COR-L47 (cell line): ENCODE data around the gene TBCC.
A peak's percentile ranks its signal among the peaks of the same experiment; 100 is the strongest.

Source experiments
- DNase-seq: peaks from one replicate; lab custom pipeline; 2025; lab: John Stamatoyannopoulos, UW

Gene TBCC

DNA sequence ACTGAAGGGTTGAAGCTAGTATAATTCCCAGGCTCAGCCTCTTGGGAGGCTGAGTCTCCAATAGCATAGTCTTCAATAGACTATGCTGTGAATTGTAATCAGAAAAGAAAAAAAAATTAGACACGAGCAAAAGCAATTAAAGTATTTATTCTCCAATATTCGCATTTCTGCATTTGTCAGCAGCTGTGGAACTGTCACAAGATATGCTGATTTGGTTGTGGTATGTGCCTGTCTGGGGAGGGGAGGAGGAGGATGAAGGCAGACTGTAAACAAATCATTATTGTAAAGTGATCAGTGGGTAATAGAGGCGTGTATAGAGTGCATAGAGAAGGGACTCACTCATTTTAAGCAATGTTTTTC, 25.8 kb upstream of the TBCC start:
- DNase-seq: no peak

- DNase-seq: no peak
These were observed 23.9 kb upstream of the TBCC start for GRCh38 chr6:42769836-42770235.

- no peak for DNase-seq
These were observed 23.1 kb upstream of the TBCC start for GRCh38 chr6:42769051-42769450.

GRCh38 chr6:42766163-42766670, 20.3 kb upstream of the TBCC start:
- no peak for DNase-seq

GRCh38 chr6:42764911-42765648, 19.2 kb upstream of the TBCC start:
- no peak for DNase-seq

DNA sequence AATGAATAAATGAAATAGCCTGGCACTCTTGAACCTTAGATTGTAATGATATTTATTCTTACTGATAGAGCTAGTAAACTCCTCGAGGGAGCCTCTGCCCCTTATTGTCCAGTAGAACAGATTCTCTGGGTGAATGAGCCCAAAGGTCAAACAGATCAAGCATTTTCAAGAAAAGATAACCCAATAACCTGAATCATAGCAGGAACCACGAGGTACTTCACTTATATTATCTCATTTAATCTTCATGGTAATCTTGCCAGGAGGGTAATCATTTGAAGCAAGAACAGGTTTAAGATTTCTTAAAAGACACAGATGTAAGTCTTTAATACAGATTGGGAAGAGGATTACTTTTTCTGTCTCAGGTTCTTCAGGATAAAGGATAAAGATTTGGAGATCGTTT, 17.0 kb upstream of the TBCC start:
- DNase-seq: no peak

DNA sequence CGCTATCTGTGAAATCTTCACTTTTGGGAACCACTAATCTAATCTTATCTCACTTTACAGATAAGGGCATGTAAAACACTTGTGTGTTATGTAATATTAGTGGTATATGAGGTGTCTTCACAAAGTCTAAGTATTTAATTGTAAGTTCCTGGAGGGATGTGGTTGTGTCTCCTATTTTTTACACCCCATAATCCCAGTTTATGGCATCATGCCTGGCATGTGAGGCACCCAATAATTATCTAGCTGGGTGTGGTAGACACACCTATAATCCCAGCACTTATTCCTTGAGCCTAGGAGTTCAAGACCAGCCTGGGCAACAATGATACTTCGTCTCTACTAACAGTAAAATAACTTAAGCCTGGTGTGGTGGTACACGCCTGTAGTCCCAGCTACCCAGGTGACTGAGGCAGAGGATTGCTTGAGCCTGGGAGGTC, 16.5 kb upstream of the TBCC start:
- DNase-seq: no peak

GRCh38 chr6:42761287-42762067, 15.6 kb upstream of the TBCC start:
- DNase-seq: no peak

GRCh38 chr6:42758756-42759430, 13.0 kb upstream of the TBCC start:
- DNase-seq: no peak

DNA sequence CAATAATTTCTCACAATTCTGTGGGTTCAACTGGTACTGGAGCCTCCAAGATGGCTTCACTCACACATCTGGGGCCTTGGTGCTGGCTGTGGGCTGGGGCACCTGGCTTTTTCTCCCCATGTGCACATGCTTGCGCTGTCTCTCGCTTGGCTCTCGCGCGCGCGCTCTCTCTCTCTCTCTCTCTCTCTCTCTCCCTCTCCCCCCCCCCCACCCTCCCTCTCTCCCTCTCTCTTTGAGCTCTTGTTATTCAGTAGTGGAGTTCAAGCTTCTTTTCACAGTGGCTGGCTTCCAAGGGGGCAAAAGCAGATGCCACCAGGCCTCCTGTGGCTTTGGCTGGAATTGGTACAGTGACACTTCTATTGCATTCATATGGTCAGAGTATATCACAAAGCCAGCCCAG, 10.8 kb upstream of the TBCC start:
- DNase-seq: no peak

- no peak for DNase-seq
These were observed 8.9 kb upstream of the TBCC start for GRCh38 chr6:42754759-42755158.

DNA sequence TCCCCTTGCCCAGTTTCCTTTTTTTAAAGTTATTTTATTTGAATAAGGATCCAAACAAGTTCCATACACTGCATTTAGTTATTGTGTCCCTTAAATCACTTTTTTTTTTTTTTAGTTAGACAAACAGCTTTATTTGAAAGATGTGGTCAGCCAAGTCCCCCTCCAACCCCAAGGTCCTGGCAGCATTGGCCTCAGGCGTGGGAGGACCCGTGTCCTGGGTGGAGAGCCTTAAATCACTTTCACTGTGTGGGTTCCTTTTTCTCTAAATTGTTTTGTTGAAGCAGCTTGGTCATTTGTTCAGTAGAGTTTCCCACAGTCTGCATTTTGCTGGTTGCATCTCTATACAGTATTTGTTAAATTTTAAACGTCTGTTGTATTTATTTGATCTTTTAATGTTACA, 5.2 kb upstream of the TBCC start:
- no peak for DNase-seq

DNA sequence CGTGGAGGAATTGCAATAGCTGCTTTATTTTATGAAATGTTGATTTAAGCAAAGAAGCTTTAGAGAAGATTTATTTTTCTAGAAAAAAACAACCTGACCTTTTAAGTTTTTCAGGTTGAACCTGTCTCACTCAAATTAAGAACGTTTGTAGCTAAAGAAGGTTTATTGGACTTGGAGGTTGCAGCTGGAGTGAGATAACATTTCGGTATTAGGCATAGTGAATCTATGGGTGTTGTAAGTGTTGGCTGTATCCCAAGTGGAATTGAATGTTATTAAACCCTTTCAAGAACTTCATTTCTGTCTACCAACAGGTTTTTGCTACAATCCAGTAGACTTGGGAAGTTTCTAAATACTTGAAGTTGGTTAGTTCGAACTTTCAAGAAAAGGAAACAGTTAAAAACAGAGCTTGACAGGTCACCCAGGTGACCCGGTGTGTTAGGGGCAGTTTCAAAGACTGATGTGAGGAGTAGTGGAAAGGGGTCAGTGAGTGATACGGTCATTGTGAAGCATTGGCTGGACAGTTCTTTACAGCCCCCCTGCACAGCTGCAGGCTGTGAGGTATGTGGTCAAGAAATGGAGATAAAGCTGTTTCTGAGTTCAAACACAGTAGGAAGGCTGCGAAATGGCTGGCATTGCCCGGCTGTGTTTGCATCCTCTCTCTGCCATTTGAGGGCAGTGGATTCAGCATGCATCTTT, 2.4 kb upstream of the TBCC start:
- no peak for DNase-seq

- peak; percentile 91 for DNase-seq
These were observed 824 bp upstream of the TBCC start for GRCh38 chr6:42746463-42747391.

GRCh38 chr6:42745083-42745639, 742 bp downstream of the TBCC start:
- DNase-seq: peak; percentile 6

DNA sequence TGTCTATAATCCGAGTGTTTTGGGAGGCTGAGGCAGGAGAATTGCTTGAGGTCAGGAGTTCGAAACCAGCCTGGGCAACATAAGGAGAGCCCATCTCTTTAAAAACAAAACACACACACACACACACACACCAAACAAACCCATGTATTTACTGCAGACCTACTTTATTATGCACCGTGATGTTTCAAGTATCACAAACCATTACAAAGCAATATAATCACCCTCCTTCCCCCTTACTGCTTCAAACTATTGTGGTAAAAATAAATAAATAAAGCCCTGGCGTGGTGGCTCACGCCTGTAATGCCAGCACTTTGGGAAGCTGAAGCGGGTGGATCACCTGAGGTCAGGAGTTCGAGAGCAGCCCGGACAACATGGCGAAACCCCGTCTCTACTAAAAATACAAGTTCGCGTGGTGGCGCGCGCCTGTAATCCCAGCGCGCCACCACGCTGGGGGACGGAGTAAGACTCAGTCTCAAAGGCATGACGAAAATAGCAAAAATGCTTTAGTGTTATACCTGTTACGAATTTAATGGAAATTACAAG, 1.5 kb downstream of the TBCC start:
- DNase-seq: no peak

DNA sequence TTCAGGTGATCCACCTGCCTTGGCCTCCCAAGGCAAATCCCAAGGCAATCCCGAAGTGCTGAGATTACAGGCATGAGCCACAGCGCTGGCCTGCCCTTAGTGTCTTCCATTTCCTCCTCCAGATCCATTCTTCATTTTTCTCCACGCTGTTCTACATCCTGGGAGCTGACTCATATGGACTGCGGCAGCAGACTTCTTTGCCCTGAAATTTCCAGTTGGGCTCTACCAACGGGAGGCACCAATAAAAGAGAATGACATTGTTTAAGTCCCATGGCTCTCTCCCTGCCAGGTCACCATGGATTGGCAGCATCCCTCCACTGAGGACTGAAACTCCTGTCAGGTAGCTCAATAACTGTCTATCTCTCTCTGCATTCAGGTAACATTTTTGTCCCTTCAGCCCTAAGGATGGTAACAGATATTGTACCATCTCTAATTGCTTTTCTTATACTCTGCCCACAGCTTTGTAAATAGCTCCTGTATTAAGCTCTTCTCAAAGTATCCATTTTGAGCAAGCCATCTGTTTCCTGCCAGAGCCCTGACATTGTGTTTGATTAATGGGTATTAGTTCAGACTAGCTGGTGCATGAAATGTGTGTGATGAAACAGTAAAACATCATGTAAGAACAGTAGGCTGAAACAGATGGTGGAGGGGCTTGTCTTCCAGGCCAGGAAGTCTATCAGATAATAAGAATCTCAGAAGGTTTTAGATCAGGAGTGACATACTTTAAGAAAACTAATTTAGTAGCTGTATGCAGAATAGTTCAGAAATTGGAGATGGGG, 3.6 kb downstream of the TBCC start:
- peak; percentile 16 for DNase-seq

GRCh38 chr6:42740725-42741124, 5.2 kb downstream of the TBCC start:
- no peak for DNase-seq

GRCh38 chr6:42735976-42736375, 9.9 kb downstream of the TBCC start:
- DNase-seq: no peak
